GM11168 (cell line): ENCODE data around the gene GPR108.
"Not testable (repeated sequence)": the region's sequence is repeated elsewhere in the genome, so short reads cannot be mapped to it uniquely, and the experiment has no call there.

Experiments used
- in situ Hi-C: fragments of 300-500 bp; cut with MboI; formaldehyde crosslinking; loops from one replicate; pipeline ENCODE4 v1.12.0; 2022; ENCODE audit warnings: low sequenced_read_pairs; ENCODE audit not compliant: unreplicated experiment

GPR108 gene

GRCh38 chr19:6762253-6762797, 24.9 kb upstream of the GPR108 start:
- in situ Hi-C loops = not testable (repeated sequence)

- in situ Hi-C loops = no loop called here
These were observed 23.8 kb upstream of the GPR108 start for GRCh38 chr19:6761053-6761676.

DNA sequence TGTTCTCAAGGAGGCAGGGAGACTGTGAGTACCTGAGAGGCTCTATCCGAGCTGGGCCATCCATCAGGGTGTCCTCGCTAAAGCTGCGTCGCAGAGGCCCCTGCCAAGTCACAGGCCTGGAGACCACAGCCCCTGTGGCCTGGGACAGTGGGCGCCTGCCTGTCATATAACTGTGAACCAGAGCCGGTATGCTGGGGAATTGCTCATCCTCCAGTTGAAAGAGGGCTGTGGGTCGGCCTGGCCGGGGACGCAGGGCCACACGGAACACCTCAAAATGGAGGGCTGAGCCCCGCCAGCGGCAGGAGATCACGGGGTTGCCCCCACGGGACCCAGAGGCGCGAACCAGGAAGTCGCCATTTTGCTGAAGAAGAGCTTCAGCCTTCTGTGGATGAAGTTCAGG, 23.2 kb upstream of the GPR108 start:
- in situ Hi-C loops = no loop called here

DNA sequence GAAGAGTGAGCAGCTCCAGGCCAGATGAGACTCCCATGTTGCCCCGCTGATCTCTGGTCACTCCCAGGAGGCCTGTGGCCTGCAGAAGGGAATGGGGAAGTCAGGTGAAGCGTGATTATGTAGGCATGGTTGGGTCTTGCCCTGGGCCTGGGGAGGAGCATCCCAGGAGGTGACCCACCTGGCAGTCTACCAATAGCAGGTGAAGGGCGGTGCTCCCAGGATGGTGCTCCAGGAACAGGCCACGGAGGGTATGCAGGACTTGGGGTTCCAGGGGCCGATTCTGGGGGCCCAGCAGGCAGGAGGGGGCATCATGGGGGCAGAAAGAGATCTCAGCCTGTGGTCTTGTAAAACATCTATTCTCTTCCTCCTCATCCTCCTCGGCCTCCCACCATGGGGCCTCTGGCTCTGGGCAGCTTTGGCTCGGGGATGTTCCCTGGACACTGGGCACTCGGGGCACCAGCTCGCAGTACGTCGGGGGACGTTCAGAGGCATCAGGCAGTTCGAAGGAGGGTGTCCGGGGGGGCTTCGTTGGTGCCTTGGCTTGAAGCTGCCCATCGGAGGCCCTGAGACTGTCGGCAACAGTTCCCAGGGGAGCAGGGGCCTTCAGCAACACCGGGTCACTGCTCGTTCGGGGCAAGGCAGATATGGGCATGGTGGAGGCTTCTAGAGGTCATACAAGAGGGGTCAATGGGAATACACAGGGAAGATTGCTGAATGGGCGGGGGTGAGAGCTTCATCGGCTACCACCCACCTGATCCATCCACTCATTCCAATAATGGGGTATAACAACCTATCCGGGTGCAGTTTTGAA, 17.5 kb upstream of the GPR108 start:
- in situ Hi-C loops = loop anchor here (5.0 kb wide), 1 partner anchor 107 kb away; no protein-coding TSS in a partner anchor

- in situ Hi-C loops = loop anchor here (5.0 kb wide), 1 partner anchor 108 kb away; no protein-coding TSS in a partner anchor
These were observed 16.8 kb upstream of the GPR108 start for GRCh38 chr19:6754136-6754535.

DNA sequence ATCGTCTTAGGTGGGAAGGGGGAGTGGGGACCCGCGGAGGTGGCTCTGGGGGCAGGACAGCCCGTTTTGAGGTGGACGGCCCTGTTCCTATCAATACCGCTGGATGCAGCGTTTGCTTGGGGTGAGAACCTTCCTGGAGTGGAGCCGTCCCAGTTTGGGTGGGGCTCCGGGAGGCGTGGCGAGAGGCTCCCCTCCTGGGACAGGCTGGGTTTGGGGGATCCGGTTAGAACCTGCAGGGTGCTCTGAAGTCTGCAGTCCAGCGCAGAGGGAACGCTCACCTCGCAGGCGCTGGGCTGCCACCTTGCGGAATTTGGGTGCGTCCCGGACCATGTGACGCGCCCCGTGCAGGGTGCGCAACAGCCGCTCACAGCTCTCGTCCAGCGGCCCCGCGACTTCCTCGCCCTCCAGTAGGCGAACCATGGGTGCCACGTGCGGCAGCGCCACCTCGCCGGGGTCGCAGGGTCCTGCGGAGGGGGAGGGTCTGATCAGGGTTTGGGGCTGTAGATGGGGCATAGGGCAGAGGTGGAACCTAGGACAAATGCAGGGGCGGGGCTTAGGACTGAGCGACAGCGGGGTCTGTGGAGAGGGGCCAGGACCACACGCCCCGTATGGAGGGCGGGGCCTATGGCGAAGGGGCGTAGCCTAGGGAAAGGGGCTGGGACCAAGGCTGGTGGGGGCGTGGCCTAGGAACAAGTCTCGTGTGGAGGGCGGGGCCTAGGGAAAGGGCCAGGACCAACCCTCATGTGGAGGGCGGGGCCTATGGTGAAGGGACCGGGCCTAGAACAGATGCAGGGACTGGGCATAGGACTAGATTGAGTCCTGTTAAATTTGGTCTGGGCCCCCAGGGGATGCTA, 16.0 kb upstream of the GPR108 start:
- in situ Hi-C loops = loop anchor here (5.0 kb wide), 1 partner anchor 109 kb away; no protein-coding TSS in a partner anchor

- in situ Hi-C loops = loop anchor here (5.0 kb wide), 1 partner anchor 110 kb away; no protein-coding TSS in a partner anchor
These were observed 15.1 kb upstream of the GPR108 start for GRCh38 chr19:6752256-6753177.

- in situ Hi-C loops = loop anchor here (5.0 kb wide), 1 partner anchor 111 kb away; no protein-coding TSS in a partner anchor
These were observed 13.8 kb upstream of the GPR108 start for GRCh38 chr19:6751189-6751588.

GRCh38 chr19:6750062-6750461, 12.7 kb upstream of the GPR108 start:
- in situ Hi-C loops = loop anchor here (5.0 kb wide), 1 partner anchor 112 kb away; no protein-coding TSS in a partner anchor

GRCh38 chr19:6748543-6748942, 11.2 kb upstream of the GPR108 start:
- in situ Hi-C loops = not testable (repeated sequence)

GRCh38 chr19:6745965-6746364, 8.6 kb upstream of the GPR108 start:
- in situ Hi-C loops = no loop called here

DNA sequence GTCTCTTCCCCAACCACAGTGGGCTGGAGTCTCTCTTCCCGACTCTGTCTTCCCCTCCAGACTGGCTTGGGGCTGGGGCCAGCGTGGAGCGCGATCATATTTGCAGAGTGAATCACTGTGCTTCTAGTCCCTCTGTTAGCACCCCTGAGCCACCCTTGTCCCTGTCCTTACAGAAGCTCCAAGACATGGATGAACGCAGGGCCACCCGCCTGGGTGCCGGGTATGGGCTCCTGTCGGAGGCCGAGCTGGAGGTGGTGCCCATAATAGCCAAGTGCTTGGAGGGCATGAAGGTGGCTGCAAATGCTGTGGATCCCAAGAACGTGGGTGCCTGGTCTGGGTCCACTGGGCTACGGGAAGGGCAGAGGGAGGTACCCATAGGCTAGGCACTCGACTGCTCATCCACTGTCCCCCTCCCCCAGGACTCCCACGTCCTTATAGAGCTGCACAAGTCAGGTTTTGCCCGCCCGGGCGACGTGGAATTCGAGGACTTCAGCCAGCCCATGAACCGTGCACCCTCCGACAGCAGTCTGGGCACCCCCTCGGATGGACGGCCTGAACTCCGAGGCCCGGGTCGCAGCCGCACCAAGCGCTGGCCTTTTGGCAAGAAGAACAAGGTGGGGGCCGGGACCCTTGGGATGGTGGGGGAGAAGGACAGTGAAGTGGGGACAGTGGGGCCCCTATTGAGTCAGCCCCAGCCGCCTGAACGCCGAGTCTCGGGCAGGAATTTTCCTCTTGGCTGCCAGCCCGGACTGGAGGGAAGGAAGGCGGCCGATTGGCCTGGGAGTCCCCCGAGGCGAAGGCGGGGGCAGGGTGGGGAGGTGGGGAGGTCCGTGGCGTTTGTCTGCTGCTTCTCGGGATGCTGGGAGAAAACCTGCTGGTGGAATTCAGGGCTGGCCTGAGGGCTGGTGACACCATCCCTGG, 7.3 kb upstream of the GPR108 start:
- in situ Hi-C loops = no loop called here

- in situ Hi-C loops = no loop called here
These were observed 6.5 kb upstream of the GPR108 start for GRCh38 chr19:6743714-6744380.

DNA sequence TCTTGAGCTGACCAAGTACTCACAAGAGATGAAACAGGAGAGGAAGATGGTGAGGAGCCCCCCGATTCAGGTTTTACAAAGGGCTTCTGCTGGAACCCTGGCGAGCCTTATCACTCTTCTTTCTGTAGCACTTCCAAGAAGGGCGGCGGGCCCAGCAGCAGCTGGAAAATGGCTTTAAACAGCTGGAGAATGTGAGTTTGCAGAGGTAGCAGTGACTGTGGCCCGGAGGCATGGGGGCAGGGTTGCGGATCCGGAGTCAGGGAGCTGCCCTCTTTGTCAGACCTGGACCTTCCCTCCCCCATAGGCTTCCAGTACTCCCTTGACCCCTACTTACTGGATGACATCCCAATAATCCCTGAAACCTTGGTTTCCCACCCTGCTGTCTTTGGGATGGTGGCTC, 5.7 kb upstream of the GPR108 start:
- in situ Hi-C loops = no loop called here

- in situ Hi-C loops = no loop called here
These were observed 3.4 kb upstream of the GPR108 start for GRCh38 chr19:6740589-6741343.

DNA sequence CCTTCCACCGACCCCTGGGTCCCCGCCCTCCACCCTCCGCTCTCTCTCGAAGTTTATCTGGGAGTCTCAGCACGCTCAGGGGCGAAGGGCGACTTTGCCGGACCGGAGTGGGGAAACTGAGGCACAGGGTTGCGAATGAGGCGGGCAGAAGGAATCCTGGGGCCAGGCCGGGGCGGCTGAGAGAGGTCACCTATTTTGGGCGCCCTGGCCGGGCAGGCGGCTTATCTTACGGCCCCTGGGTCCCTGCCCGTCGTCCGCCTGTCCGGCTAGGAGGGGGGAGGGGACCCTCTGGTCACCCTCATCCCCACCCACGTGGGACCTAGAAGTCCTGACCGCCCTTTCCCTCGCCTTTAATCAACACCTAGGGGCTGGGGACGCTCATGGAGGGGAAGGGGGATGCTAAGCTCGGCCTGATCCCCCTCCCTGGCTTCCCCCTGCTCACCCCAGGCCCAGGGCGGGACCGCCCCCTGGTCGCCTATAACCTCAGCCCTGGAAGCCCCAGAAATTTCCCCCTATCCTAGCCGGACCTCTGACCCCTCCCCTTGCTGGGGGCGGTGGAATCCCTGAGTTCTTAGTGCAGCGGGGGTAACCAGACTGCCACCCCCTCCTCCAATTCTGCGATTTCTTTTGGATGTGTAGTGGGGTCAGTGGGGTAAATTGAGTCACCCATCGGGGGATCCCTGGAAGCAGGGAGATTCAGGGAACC, 2.7 kb upstream of the GPR108 start:
- in situ Hi-C loops = loop anchor here (5.0 to 10.0 kb wide), 2 partner anchors 93 to 215 kb away; no protein-coding TSS in a partner anchor
